GM21717 (cell line): ENCODE data around the gene CIB1.
"Not testable (repeated sequence)": the region's sequence is repeated elsewhere in the genome, so short reads cannot be mapped to it uniquely, and the experiment has no call there.

Experiments used
- ATAC-seq: cut with Tn5 transposase; IDR thresholded peaks from one replicate; pipeline ENCODE4 v1.9.1; 2021; ENCODE audit warnings: mild to moderate bottlenecking, moderate library complexity; ENCODE audit not compliant: unreplicated experiment

CIB1 gene

DNA sequence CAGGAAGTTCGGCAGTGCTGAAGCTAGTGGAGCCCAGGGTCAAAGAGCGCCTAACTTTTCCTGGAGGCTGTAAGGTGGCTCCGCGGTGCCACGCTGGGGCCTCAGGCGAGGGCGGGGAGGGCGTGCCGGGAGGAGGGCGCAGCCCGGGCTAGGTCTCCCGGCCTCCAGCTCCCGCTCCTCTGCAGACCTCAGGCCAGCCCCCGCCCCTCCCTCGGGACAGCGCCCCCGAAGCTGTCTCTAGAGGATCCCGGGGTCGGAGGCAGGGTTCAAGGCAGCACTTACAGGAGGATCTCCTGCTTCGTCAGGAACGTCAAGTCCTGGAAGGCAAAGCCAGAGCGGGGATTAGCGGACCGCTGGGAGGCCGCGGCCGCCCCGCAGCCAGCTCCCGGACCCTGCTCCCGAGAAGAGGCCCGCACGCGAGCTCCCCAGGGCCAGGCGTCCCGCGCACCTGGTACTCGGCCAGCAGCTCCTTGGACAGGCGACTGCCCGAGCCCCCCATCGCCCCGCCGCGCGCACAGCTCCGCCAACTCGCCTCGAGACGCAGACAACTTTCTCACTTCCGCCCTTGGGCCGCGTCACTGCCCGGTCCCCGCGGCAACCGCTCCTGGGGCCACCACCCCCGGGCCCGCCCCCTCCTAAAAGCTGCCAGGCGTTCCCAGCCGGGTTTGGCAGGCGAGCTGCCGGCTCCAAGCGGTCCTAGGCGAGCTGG lies at the start of gene CIB1:
TSS of gene CIB1 (minus strand) at position 555 of the 709 bp plus-strand sequence. CDS start at position 499, 56 bp downstream.
- peak; percentile 80 for ATAC-seq

GRCh38 chr15:90281637-90282036 lies 47.9 kb upstream of the CIB1 start:
- ATAC-seq, result not testable (repeated sequence)

GRCh38 chr15:90280743-90281142 lies 47.0 kb upstream of the CIB1 start:
- not testable (repeated sequence) for ATAC-seq

GRCh38 chr15:90278467-90278866 lies 44.7 kb upstream of the CIB1 start:
- not testable (repeated sequence) for ATAC-seq

GRCh38 chr15:90271459-90272166 lies 37.9 kb upstream of the CIB1 start:
- no peak for ATAC-seq

DNA sequence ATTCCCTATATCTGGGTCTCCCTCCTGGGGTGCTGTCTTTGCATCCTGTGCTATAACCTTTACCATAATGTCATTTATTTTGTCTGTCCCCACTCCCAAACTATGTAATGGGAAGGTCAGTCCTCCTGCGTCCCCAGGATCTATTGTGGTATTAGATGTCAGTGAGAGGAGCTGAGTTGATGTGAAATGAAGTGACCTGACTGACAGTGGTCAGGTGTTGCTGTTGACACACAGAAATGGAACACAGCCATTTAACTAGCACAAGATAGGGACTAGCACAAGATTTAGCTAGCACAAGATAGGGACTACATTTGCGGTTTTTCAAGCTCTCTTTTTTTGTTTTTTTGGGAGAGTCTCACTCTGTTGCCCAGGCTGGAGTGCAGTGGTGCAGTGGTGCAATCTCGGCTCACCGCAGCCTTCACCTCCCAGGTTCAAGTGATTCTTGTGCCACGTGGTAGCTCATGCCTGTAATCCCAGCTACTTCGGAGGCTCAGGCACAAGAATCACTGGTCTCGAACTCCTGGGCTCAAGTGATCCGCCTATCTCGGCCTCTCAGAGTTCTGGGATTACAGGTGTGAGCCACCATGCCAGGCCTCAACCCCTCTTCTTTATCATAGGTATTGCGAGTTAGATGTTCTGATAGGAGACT lies 36.9 kb upstream of the CIB1 start:
- ATAC-seq, result no peak

GRCh38 chr15:90268415-90268814 lies 34.7 kb upstream of the CIB1 start:
- ATAC-seq, result no peak

- ATAC-seq, result no peak
Measured at GRCh38 chr15:90266485-90266884, 32.7 kb upstream of the CIB1 start.

DNA sequence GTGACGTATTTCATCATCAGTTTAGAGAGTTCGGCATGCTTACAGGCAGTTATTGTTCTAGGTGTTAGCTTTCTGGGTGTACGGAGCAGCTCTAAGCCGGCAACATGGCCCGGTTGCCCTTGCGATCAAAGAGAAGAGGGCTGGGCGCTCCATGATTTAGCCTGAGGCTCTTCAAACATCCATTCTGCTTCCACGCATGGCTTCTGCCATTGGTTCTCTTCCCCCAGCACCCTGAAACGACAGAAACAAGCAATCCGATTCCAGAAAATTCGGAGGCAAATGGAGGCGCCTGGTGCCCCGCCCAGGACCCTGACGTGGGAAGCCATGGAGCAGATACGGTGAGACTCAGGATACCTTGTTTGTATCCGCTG lies 32.3 kb upstream of the CIB1 start:
- peak; percentile 30 for ATAC-seq

DNA sequence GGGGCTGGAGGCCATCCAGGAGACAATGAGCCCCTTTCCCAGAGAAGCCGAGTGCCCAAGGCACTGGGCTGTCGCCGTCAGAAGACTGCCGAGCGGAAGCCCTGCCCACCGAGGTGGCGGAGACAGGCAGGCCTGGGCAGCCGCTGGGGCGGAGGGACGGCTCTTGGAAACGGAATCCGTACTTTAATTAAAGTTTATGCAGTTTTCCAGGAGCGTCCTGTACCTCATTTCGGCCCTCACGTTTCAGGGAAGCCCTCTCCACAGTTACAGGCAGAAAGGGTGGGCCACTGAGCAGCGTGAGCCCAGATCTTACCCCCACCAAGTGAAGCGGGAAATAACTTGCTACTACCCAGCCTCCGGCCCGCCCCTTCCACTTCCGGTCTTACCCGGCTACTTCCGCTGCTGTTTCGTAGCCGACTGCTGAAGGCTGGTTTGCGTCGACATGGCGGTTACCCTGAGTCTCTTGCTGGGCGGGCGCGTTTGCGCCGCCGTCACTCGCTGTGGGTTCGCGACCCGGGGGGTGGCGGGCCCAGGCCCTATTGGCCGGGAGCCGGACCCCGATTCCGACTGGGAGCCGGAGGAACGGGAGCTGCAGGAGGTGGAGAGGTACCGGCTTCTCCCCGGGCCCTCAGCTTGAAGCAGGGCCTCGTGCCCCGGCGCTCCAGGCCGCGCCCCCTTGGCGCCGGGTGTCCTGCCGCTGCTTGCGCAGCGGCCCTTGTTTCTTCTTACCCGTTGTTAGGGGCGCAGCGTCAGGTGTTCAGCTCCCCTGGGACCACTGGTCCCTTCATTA lies 31.7 kb upstream of the CIB1 start, which contains the start of gene NGRN:
TSS of gene NGRN (plus strand) at position 402 of the 790 bp plus-strand sequence. CDS start at position 443, 41 bp downstream.
- peak; percentile 91 for ATAC-seq

DNA sequence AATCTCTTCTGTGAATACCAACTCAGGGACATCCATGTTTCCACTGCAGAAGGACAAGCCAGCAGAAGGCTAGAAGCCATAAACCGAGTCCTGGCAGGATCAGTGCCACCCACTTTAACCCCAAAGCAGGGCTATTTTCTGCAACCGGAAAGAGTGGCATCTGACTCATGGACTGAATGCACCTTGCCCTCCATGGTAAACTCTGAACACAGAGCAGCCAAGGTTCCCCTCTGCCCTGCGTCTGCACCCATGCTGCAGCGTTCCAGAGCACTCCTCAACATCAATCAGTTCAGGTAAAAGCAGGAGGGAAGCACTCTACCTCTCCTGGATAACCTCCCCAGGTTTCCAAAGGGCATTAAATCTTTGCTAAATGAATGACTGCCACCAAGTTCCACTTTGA lies 30.9 kb upstream of the CIB1 start:
- no peak for ATAC-seq

DNA sequence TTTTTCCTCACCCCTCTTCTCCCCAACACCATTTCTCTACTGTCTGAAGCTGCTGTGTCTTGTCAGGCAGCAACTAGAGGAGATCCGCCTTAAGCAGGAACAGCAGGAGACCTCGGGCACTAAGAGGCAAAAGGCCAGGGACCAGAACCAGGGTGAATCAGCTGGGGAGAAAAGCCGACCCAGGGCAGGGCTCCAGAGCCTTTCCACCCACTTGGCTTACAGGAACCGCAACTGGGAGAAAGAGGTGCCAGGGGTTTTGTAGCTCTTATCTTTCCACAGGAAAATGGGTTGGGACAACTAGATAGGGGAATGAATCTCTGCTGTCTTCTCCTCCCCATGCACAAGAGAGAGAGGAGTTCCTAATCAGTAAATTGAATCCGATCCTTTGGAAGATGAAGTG lies 28.7 kb upstream of the CIB1 start:
- ATAC-seq, result no peak

GRCh38 chr15:90261811-90262210 lies 28.1 kb upstream of the CIB1 start:
- ATAC-seq, result no peak

DNA sequence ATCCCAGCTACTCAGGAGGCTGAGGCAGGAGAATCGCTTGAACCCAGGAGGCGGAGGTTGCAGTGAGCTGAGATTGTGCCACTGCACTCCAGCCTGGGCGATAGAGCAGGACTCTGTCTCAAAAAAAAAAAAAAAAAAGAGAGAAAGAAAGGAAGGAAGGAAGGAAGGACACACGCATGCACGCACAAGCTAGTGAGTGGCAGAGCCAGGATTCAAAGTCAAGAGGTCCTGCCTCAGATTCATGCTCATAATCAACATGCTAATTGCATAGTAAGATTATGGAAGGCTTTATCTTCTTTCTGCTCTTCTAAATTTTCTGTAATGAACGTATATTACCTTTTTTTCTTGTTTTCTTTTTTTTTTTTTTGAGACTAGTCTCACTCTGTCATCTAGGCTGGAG lies 27.0 kb upstream of the CIB1 start:
- not testable (repeated sequence) for ATAC-seq

GRCh38 chr15:90259524-90259923 lies 25.8 kb upstream of the CIB1 start:
- ATAC-seq, result no peak

DNA sequence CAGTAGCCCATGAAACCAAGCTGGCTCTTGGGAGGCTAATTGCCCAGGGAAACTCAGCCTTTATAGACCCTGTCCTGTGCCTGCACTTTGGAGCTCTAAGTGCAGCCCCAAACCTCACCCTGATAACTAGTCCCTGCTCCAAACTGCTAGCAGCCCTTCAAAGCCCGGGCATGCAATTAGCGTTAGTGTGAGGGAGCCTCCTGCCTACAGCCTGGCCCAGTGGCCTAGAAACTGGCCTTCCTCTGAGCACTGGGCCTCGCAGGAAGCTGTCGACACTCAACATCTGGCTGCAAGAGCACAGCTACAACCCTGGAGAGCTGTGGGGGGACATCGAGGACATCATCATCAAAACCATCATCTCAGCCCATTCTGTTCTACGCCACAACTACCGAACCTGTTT lies 24.0 kb upstream of the CIB1 start:
- no peak for ATAC-seq

GRCh38 chr15:90249203-90249863 lies 15.6 kb upstream of the CIB1 start, which contains the start of gene TTLL13:
Gene TTLL13 (plus strand): TSS chr15:90249556. CDS start chr15:90250631, 1,075 bp downstream.
- ATAC-seq, result no peak

DNA sequence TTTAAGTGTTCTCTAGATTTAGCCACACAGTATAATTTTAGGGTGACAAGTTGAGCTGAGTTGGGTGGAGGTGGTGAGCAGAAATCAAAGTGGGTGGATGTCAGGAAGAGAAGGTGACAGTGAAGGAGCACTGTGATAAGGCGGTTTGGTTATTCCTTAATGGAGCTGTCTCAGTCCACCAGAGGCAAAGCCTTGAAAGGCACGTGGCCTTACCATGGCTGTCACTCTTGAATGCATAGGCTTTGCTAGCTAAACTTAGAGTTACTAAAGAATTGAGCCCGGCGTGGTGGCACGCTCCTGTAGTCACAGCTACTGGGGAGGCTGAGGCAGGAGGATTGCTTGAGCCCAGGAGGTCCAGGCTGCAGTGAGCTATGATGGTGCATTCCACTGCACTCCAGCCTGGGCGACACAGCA lies 15.1 kb upstream of the CIB1 start:
- ATAC-seq, result no peak

- ATAC-seq, result no peak
Measured at GRCh38 chr15:90243943-90244639, 10.3 kb upstream of the CIB1 start.
